ENCODE results near the gene SKI. TPM values are rescaled to one million over a fixed set of nuclear protein-coding genes. Genes with fewer than 3 reads are reported as not detected.

SKI gene
- total and polyA plus RNA-seq, 9 of the 15 experiments (the other 6 are each of a cell fraction or from before 2014, with no cell fraction given), result 0.10 to 60.5 (median 4.6) TPM

- TF ChIP-seq, protein P1, sequence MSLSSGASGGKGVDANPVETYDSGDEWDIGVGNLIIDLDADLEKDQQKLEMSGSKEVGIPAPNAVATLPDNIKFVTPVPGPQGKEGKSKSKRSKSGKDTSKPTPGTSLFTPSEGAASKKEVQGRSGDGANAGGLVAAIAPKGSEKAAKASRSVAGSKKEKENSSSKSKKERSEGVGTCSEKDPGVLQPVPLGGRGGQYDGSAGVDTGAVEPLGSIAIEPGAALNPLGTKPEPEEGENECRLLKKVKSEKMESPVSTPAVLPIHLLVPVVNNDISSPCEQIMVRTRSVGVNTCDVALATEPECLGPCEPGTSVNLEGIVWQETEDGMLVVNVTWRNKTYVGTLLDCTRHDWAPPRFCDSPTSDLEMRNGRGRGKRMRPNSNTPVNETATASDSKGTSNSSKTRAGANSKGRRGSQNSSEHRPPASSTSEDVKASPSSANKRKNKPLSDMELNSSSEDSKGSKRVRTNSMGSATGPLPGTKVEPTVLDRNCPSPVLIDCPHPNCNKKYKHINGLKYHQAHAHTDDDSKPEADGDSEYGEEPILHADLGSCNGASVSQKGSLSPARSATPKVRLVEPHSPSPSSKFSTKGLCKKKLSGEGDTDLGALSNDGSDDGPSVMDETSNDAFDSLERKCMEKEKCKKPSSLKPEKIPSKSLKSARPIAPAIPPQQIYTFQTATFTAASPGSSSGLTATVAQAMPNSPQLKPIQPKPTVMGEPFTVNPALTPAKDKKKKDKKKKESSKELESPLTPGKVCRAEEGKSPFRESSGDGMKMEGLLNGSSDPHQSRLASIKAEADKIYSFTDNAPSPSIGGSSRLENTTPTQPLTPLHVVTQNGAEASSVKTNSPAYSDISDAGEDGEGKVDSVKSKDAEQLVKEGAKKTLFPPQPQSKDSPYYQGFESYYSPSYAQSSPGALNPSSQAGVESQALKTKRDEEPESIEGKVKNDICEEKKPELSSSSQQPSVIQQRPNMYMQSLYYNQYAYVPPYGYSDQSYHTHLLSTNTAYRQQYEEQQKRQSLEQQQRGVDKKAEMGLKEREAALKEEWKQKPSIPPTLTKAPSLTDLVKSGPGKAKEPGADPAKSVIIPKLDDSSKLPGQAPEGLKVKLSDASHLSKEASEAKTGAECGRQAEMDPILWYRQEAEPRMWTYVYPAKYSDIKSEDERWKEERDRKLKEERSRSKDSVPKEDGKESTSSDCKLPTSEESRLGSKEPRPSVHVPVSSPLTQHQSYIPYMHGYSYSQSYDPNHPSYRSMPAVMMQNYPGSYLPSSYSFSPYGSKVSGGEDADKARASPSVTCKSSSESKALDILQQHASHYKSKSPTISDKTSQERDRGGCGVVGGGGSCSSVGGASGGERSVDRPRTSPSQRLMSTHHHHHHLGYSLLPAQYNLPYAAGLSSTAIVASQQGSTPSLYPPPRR (CRISPR knock-in tag; IDR thresholded peaks at IDR 0.05; ENCODE audit: borderline replicate concordance), result no peak
Measured at GRCh38 chr1:2258996-2259395, 30.9 kb downstream of the SKI start (continued).

- WGBS (ENCODE audit: insufficient coverage, low coverage, missing lambda C conversion rate), result 77% methylated on average over 28 of the region's 28 CpGs
- no peak overlapping the region for H2AFZ ChIP-seq (ENCODE audit: low read depth, low read length)
- peaks cover 97% of the 10 kb centered on the region for H3K79me2 ChIP-seq (ENCODE audit: control insufficient read depth, insufficient read depth, low read length)
- FAIRE-seq, result no peak
- no peak overlapping the region for H3K4me2 ChIP-seq (ENCODE audit: insufficient read depth, low read length)
- ChIA-PET CTCF (ENCODE audit: low intra/inter-chr PET ratio) (no interaction called here), POLR2A (interaction anchor here (1.6 kb wide), 1 partner anchor 28 kb away, joined by 4 read pairs; no protein-coding TSS in a partner anchor)
- H3K4me1 ChIP-seq (replicated peaks in 1 of 2; ENCODE audit: control insufficient read depth in 2 of 2, insufficient read depth in 2 of 2, low read length in 2 of 2), result peaks cover 20 to 29% of the 10 kb centered on the region in 2 experiments
- peaks cover 16% of the 10 kb centered on the region for H3K9me1 ChIP-seq (ENCODE audit: control insufficient read depth, insufficient read depth, low read length)
- no TSS peak for BruUV-seq (replicated peaks)
- ATAC-seq, result 0 out of 3 replicates have a peak, but pooled peaks have one; percentile 13
- H3K9ac ChIP-seq (ENCODE audit: insufficient read depth in 1 of 2, low read depth in 2 of 2, low read length in 2 of 2), result peak overlapping the region in 1 of 2 experiments; percentile 21; a peak in 1 of 4 replicates
- no peak overlapping the region for H3K4me3 ChIP-seq
- H3K27me3 ChIP-seq (ENCODE audit: control insufficient read depth in 2 of 2, insufficient read depth in 2 of 2, low read length in 2 of 2), result no peaks in the 10 kb centered on the region
- H4K20me1 ChIP-seq (replicated peaks; ENCODE audit: control insufficient read depth, insufficient read depth, low read length), result peaks cover 26% of the 10 kb centered on the region
- no peak for DNase-seq (ENCODE audit: extremely low read depth in 1 of 4, low spot score in 3 of 4)
- TF ChIP-seq XRCC4 (IDR thresholded peaks at IDR 0.05; ENCODE audit: extremely low read depth, insufficient read depth, insufficient read length), result no peak
- TF ChIP-seq PTRF (tag; IDR thresholded peaks at IDR 0.05), result no peak
- no peak for TF ChIP-seq ZNF324 (CRISPR knock-in tag; IDR thresholded peaks at IDR 0.05)
- 0 out of 4 replicates have a peak, but pooled peaks of 1 of the 2 experiments have one; percentile 40 for TF ChIP-seq MLLT1 (IDR thresholded peaks at IDR 0.05)
- no peak for TF ChIP-seq MAFK (IDR thresholded peaks at IDR 0.05; ENCODE audit: low read length)
- TF ChIP-seq THRAP3 (IDR thresholded peaks at IDR 0.05; ENCODE audit: borderline replicate concordance), result no peak
- no peak for TF ChIP-seq JUN (IDR thresholded peaks at IDR 0.05; ENCODE audit: borderline replicate concordance, low read depth, low read length)
- TF ChIP-seq JUN (CRISPR knock-in tag; IDR thresholded peaks at IDR 0.05; ENCODE audit: borderline replicate concordance), result no peak
- no peak overlapping the region for H3K27ac ChIP-seq (ENCODE audit: extremely low read depth, low read depth, low read length)
- H3K36me3 ChIP-seq (ENCODE audit: control insufficient read depth, insufficient read depth, low read length), result peaks cover under 1% of the 10 kb centered on the region; the same call in 2 of the 3 replicates
- in situ Hi-C loops (cut with MboI), result no loop called here
- H3K9me3 ChIP-seq (replicated peaks; ENCODE audit: control insufficient read depth, insufficient read depth, low read depth, low read length), result peaks cover 13% of the 10 kb centered on the region
- intact Hi-C loops (cut with micrococcal nuclease), result no loop called here
Measured at GRCh38 chr1:2259668-2260402, 31.7 kb downstream of the SKI start.

Measured in K562 (cell line).